Superior temporal gyrus (tissue), 1 donor: ENCODE data around the gene TBCD.

Experiments used
- DNase-seq: peaks from one replicate; pipeline ENCODE4 v3.0.0-alpha.2; 2016; ENCODE audit errors: extremely low spot score

TBCD gene

DNA sequence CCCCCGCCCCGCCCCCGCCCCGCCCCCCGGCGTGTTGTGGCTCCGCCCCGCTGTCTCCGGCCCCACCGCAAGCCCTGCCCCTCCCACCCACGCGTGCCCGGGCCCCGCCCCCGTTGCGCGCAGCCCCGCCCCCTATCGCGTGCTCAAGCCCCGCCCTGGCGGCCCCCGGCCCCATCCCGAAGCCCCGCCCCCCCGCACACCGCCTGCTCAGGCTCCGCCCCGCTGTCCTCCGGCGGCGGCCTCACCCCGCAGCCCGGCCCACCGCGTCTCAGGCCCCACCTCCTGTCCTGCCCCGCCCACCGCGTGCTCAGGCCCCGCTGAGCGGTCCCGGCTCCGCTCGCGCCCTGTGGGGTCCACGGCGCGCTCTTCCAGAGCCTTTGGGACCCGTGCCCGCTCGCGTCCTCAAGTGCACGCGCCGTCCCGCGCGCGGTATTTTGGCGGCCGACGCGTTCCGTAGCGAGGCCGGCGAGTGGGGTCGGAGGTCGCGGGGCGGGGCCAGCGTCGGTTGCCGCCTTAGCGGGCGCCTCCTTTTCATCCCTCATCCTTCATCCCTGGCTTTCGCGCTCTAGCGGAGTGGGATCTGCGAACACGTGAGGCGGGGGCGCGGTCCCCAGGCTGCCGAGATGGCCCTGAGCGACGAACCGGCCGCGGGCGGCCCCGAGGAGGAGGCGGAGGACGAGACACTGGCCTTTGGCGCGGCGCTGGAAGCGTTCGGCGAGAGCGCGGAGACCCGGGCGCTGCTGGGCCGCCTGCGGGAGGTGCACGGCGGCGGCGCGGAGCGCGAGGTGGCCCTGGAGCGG is at the start of gene TBCD:
TBCD (plus strand) TSS at position 495 of the 800 bp plus-strand sequence; CDS start at position 624, 129 bp downstream.
- peak; percentile 87 for DNase-seq

DNA sequence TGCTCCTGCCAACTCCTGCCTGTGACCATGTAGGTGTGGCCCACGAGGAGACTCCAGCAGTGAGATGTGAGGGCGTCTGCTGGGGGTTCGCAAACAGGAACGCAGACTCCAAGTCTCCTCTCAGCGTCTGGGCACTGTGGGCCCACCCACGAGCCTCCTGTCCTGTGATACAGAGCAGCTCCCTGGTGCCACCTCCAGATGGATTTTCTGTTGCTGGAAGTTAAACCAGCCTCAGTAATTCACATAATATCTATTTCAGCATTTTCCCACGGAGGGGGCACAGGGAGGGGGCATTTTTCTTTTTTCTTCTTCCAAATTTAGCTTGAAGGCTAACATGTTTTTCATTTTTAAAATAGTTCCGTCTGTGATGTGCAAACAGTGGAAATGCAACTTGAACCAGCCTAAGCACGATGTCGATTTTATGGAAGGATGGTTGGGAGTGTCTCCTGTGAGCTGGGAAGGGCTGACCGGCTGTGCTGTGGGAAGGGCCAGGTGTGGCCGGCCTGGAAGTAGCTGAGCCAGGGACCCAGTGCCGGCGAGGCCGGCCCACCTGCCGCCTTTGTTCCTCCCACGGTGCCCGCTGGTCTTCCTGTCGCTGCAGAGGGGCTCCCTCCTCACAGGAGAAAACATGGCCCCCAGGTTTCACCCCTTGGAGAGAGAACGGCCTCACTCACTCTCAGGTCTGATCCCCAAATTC is 49.5 kb upstream of the TBCD start:
- peak; percentile 71 for DNase-seq

DNA sequence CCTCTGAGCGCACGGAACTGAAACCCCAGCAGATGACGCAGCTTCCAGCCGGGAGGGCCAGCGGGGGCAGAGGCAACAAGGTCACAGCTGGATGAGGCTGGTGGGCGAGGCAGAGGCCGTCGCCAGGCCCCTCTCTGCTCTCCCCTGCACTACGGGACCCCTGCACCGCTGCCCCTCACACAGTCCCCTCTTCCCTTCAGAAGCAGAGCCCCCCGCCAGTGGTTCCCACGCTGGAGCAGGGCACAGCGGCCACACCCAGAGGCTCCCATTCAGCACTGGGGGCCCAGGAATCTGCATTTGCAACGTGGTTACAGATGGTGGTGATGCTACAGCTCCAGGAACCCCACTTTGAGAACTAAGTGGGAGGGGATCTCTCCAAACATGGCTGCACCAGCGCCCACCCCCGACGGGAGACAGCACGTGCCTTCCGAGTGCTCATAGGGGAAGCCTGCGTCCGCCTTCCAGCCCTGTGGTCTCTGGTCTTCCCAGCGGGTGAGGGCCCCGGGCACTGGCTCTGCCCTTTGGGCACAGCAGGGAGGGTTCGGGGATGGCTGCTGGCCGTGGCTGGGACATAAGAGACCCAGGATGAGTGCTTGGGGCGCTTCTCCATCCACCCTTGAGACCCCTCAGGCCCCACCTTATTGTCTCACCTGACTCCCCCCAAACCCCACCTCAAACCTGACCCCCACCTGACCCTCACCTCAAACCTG is 48.7 kb upstream of the TBCD start:
- no peak for DNase-seq

DNA sequence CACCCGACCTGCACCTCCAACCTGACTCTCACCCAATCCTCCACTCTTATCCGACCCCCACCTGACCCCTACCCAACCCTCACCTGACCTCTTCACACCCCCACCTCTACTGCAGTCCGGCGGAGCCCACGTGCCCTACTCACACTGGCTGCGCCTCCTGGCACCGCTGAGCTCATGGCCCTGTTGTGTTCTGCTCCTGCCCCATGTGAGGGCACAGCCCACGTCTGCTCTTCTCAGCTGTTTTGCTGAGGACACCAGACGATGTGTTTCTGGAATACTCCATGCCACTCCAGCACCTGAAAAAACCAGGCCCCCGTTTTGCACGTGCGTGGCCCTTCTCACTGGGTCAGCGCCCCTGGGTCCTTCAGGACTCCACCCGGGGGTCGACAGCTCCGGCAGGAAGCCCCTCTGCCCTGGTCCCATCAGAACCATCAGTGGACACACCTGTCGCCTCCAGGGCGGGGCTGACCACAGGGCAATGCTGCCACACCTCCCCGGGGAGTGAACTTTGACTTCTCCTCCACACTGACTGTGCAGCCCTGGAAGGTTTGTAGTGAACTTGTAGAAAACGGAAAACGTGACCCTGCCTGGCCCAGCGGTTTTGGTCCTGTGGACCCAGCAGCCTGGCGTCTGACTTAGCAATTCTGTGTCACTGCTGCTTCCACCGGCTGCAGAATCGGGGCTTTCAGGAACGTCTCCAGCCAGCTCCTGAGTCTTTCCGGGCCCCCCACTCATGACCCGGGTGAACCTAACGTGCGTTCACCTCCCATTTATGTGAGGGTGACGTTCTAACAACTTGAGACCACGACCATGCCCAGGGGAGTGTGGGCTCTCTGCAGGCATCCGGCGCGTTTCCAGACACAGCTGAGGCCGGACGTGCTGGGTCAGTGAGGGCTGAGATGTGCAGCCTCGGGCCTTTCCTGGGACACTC is 47.7 kb upstream of the TBCD start:
- no peak for DNase-seq

DNA sequence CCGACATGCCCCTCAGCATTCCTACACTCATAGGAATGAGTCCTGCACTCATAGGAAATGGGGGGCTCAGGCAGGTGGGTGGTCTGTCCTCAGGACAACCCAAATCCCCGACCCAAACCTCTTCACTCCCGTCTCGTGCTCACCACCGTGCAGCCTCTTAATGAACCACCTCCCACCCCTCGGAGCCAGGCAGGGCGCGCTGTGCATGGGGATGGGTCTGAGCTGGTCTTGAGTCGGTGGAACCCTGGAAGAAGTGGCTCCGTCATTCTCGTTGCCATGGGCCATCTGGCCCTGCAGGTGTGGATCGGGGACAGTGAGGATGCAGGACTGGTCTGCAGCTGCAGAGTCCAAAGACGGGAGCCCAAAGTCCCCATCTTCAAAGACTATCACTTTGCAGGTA is 47.0 kb upstream of the TBCD start:
- DNase-seq, result no peak

DNA sequence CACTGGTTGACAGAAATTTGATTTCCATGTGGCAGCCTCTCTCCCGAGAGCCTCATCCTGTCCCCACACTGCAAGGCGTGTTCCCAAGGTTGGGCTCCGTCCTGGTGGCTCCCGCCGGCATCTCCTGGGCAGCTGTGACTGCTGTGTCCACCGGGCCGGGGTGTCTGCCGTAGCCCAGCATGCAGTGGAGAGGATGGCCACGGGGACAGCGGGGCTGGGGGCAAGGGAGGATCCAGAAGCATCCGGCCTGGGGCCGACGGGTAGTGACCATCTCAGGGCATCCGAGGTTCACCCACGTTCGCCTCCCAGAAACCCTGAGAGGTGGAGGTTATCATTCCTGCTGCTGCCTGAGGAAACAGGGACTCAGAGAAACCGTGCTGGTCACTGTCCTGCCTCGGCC is 46.1 kb upstream of the TBCD start:
- DNase-seq, result no peak

DNA sequence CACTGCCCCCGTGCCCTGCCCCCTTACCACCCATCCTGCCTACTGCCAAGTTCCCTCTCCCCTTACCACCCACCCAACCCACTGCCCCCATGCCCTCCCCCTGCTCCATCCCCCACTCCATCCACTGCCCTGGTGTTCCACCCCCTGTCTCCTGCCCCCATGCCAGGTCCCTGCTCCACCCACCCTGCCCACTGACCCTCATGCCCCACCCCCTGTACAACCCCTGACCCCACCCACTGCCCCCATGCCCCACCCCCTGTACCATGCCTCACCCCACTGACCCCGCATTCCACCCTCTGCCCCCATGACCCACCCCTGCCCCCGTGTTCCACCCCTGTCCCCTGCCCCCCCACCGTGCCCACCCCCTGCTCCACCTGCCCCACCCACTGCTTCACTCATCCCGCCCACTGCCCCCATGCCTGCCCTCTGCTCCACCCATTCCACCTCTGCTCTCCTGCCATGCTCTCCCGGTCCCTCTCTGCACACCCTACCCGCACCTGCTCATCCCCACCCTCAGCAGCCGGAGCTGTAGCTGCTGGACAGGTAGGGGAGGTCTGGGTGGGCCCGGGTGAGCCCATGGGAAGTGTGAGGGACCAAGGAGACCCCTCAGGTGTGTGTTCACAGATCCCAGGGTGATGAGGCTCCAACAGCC is 42.7 kb upstream of the TBCD start:
- DNase-seq, result no peak

DNA sequence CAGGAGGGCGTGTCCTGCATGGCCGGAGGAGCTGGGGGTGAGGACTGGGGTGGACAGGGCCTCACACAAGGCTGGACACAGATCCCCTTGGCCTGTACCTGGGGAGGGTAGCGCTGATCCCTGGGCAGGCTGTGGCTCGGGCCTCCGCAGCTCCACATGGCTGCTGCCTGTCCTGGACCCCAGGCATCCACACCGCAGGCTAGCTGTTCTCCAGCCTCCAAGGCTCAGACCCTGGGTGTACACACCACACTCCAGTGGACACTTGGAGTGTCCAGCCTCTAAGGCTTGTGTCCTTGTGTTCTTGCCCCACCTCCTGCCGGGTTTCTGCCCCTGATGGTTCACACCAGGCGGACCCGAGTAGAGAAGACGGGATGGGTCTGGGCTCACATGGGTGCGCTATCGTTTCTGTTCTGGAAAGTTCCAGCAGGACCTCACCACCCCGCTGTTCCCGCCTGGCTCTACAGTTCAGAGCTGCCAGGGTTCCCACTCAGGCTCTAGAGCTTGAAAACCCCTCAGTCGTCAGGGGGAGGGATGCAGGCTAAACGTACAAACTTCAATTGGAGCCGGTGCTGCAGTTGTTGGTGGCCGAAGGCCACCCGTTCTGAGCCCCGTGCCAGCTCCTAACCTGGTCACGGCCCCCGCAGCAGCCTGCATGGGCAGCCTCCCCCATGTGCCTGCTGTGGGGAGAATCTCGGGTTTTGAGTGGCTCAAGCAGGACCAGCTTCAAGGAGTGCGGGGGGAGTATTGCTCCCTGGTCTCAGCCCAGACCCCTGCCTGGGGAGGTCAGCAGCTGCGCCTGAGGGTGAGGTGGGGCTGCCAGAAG is 42.0 kb upstream of the TBCD start:
- DNase-seq, result no peak

DNA sequence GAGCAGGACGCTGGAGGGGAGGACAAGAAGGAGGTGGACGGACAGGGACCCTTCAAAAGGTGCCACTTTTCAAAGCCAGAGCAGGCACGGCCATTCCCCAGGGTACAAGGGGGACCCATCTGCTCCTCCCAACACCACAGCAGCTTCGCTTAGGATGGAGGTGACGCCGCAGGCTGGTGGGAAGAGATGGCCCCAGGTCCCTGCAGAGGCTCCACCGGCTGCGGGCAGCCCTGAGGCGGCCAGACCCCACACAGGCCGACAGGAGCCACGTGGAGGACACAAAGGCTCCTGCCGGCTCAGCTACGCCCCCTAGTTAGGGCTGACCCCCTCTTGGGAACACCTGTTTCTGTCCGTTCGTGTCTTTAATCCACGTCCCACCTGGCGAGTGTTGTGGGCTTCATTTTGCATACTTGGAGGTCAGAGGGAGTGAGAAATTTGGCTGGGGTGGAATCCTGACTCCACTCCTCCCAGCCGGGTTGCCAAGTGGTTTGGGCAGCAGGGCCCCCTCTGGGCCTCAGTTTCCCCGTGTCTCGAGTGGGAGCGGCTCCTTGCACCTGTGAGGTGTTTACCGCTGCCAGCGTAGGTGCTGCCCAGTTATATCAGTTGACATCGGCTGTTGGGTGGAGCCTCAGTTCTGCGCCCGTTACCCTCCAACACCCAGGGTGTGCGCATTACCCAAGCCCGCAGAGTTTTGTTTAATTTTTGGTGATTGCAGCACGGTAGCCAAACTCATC is 41.2 kb upstream of the TBCD start:
- DNase-seq, result no peak

DNA sequence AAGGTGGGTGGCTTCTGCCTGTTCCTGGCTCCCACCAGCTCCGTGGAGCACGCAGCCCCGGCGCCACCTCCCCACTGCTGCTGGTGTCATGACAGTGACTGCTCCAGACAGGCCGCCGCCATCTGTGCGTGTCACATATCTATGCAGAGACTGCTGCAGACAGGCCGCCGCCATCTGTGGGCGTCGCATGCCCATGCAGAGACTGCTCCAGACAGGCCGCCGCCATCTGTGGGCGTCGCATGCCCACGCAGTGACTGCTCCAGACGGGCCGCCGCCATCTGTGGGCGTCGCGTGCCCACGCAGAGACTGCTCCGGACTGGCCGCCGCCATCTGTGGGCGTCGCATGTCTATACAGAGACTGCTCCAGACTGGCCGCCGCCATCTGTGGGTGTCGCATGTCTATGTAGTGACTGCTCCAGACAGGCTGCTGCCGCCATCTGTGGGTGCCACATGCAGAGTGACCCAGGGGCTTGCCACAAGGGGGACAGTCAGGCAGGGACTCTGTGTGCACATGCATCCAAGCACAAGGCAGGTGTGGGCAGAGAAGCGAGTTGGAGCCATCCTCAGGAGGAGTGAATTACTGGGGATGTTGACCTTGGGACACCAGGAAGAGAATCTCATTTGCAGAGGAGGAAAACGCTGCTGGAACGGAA is 38.7 kb upstream of the TBCD start:
- DNase-seq, result no peak

DNA sequence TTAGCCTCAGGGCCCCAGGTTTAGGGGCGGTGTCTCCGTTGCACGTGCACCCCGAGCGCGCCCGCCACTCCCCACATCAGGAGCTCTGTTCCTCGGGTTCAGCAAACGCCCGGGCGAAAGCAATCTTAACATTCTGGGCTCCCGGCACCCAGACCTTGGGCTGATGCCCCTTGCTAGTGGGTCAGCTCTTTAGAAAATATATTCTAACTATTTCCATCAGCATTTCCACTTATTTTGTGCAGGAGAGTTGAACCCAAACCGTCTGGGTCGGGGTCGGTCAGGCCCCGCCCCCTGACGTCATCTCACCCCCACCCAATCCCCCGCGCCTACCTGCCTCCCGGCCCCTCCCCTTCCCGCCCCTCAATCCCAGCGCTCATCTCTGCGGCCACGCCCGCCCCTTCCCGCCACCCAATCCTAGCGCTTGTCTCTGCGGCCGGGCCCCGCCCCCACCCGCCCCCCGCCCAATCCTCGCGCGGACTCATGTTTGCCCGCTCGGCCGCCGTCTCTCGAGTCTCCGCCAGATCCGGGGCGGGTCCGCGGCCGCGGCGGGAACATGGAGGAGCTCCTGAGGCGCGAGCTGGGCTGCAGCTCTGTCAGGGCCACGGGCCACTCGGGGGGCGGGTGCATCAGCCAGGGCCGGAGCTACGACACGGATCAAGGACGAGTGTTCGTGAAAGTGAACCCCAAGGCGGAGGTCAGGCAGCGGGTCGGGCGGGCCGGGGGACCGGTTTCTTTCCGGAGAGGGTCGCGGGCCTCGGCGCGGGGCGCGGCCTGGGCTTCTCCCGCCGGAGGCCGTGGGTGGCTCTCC is 35.5 kb upstream of the TBCD start, which contains the start of gene FN3KRP:
FN3KRP (plus strand) TSS at position 504 of the 808 bp plus-strand sequence; CDS start at position 554, 50 bp downstream.
- DNase-seq, result peak; percentile 83

DNA sequence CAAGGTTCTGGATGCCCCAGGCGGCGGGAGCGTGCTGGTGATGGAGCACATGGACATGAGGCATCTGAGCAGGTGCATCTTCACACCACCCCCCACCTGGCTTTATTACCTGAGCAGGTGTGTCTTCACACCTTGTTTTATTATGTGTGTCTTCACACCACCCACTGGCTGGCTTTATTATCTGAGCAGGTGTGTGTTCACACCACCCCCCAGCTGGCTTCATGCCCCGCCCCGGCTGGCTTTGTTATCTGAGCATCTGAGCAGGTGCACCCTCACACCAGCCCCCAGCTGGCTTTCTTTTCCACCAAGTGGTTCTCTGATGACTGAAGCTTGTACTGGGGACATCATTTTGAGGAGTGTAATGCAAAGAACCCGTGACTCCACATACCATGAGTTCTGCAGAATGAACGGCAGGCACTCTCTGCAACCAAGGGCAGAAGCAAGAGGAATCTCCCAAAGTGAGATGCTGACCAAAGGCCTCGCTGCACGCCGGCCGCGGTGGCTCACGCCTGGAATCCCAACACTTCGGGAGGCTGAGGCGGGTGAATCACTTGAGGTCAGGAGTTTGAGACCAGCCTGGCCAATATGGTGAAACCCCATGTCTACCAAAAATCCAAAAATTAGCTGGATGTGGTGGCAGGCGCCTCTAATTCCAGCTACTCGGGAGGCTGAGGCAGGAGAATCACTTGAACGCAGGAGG is 32.7 kb upstream of the TBCD start:
- DNase-seq, result no peak

DNA sequence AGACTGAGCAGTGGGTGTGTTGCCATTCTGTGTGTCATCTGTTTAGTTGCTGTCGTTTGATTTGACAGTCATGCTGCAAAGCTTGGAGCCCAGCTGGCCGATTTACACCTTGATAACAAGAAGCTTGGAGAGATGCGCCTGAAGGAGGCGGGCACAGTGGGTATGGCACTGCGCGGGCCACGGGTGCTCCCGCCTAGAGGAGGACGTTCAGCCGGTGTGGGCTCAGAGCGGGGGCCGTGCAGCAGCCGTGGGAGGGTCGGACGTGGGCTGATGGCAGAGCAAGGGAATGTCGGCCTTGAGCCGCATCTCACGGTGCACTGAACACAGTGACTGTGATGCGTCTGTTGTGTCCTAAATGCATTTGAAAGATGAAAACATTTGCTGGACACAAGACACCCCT is 31.7 kb upstream of the TBCD start:
- no peak for DNase-seq

DNA sequence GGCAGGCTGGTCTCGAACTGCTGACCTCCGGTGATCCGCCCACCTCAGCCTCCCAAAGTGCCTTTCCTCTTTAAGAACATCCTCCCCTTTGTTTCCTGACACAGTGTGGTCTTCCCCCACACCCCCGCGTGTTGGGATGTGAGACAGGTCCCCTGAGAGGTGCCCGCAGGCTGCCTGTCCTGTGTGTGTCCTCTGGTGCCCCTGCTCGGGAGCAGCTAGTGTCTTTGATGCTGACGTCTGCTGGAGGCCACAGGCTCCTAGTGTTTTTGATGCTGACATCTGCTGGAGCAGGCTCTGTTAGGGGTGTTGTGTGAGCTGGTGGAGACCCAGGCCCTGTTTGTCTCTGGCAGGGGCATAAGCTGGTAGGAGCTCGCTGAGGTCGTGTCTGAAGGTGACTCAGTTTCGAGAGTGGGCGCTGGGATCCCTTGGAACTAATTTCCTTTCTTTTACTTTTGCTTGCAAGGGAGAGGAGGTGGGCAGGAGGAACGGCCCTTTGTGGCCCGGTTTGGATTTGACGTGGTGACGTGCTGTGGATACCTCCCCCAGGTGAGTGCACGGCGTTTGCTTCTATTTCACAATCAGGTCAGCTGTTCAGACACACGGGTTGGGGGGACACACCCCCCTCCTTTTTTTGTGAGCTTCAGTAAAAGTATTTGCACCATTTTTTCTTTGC is 29.4 kb upstream of the TBCD start:
- DNase-seq, result no peak

DNA sequence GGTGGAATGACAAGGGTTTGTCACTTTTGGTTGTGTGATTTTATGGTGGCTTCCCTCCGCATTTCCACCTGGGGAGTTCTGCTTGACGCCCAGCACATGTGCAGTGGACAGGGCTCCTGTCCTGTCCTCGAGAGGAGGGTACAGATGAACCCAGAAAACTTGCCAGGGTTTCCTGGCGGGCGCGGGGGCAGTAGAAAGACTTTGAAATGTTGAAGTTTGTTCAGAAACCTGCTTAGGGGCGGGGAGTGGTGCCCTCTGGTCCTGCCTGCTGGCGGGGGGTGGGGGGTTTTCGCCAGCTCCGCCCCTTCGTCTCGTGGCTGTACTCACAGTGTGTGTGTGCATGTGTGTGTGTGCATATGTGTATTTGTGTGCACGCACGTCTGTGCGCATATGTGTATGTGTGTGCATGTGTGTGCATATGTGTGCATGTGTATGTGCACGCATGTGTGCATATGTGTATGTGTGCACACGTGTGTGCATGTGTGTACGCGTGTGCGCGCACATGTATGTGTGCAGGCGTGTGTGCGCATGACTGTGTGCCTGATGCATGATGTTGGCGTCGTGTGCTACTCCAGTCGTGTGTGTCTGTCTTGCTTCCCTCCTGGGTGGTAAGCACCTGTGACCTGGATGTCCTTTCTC is 28.6 kb upstream of the TBCD start:
- DNase-seq, result no peak

DNA sequence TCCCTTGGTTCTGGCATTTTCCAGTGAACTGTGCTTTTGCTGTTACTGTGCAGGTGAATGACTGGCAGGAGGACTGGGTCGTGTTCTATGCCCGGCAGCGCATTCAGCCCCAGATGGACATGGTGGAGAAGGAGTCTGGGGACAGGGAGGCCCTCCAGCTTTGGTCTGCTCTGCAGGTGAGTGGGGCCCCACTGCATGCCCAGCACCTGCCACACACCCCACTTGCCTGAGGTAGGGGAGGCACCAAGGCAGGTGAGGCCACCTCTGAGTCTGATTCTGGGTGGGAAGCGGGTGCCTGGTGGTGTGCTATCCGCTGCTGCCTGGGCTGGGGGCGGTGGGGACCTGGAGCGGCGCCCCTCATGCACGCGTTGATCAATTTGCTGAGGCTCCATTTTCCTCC is 25.4 kb upstream of the TBCD start:
- DNase-seq, result no peak
